DND-41 (cell line): ENCODE data around the gene OLA1.

ENCODE experiments used
- ATAC-seq: fragments of 200-7000 bp; cut with Tn5 transposase; 3 replicates; pipeline ENCODE4 v1.9.1; 2021; ENCODE audit warnings: low read depth; ENCODE audit not compliant: insufficient read depth
- DNase-seq: peaks from one replicate; pipeline ENCODE4 v3.0.0-alpha.2; 2020
- H2AFZ ChIP-seq: 2 replicates; pipeline ENCODE4 v1.6.0; 2012; ENCODE audit warnings: low read depth, low read length
- H3K27ac ChIP-seq: 2 replicates; pipeline ENCODE4 v1.5.1; 2012; ENCODE audit warnings: low read length, inconsistent platforms
- H3K27me3 ChIP-seq: fragments of 200-600 bp; sonication (generic); 2 replicates; pipeline ENCODE4 v1.6.0; 2012; ENCODE audit warnings: low read length, mild to moderate bottlenecking, inconsistent platforms; ENCODE audit not compliant: insufficient read depth, poor library complexity
- H3K36me3 ChIP-seq: 2 replicates; pipeline ENCODE4 v1.5.1; 2012; ENCODE audit warnings: low read length, inconsistent platforms; ENCODE audit not compliant: insufficient read depth
- H3K4me1 ChIP-seq: 2 replicates; pipeline ENCODE4 v1.5.1; 2012; ENCODE audit warnings: mild to moderate bottlenecking, low read length; ENCODE audit not compliant: insufficient read depth
- H3K4me2 ChIP-seq: 2 replicates; pipeline ENCODE4 v1.6.0; 2012; ENCODE audit warnings: mild to moderate bottlenecking, moderate library complexity, low read length, inconsistent platforms; ENCODE audit not compliant: insufficient read depth
- H3K4me3 ChIP-seq, 2 experiments: fragments of 200-600 bp in 1 of 2; shearing (Covaris generic) in 1 of 2; 2 replicates each; pipeline ENCODE4 v1.5.1; 2012 to 2016; ENCODE audit warnings: inconsistent platforms in 2 of 2, low read length in 2 of 2, mild to moderate bottlenecking in 2 of 2, low read depth in 1 of 2, moderate library complexity in 1 of 2
- H3K79me2 ChIP-seq: 2 replicates; pipeline ENCODE4 v1.6.0; 2012; ENCODE audit warnings: low read length, inconsistent platforms; ENCODE audit not compliant: insufficient read depth
- H3K9ac ChIP-seq: 2 replicates; pipeline ENCODE4 v1.6.0; 2012; ENCODE audit warnings: low read depth, mild to moderate bottlenecking, inconsistent platforms, low read length, moderate library complexity
- H3K9me3 ChIP-seq: 2 replicates; pipeline ENCODE4 v1.5.1; 2012; ENCODE audit warnings: low read length, moderate library complexity, mild to moderate bottlenecking, inconsistent platforms; ENCODE audit not compliant: insufficient read depth, severe bottlenecking
- H4K20me1 ChIP-seq: 2 replicates; pipeline ENCODE4 v1.6.0; 2012; ENCODE audit warnings: low read length; ENCODE audit not compliant: insufficient read depth
- CTCF ChIP-seq: IDR thresholded peaks from 2 replicates; pipeline ENCODE4 v1.5.1; 2012; ENCODE audit warnings: borderline replicate concordance, low read length, moderate library complexity, mild to moderate bottlenecking; ENCODE audit not compliant: poor library complexity, severe bottlenecking; ENCODE audit errors: extremely low read depth
- EZH2 ChIP-seq: IDR thresholded peaks from 3 replicates; pipeline ENCODE4 v1.6.1; 2012; ENCODE audit warnings: borderline replicate concordance, low read depth, mild to moderate bottlenecking, moderate library complexity, low read length, inconsistent platforms; ENCODE audit not compliant: severe bottlenecking

Gene OLA1

GRCh38 chr2:174192664-174193063 lies 55.7 kb downstream of the OLA1 start:
- Histone ChIP-seq H3K36me3 (peaks cover 8% of the 10 kb centered on the region; the same call in 1 of the 2 replicates), H2AFZ (no peak overlapping the region), H3K9me3 (no peaks in the 10 kb centered on the region), H4K20me1 (peaks cover 15% of the 10 kb centered on the region; the same call in 1 of the 2 replicates), H3K4me2 (no peak overlapping the region), H3K9ac (no peak overlapping the region), H3K27ac (no peak overlapping the region), H3K4me1 (no peaks in the 10 kb centered on the region), H3K27me3 (no peaks in the 10 kb centered on the region), H3K4me3 (no peak overlapping the region), H3K79me2 (peaks cover 84% of the 10 kb centered on the region)
- TF ChIP-seq CTCF (no peak), EZH2 (no peak)
- ATAC-seq (no peak), DNase-seq (no peak)

GRCh38 chr2:174191342-174192074 lies 56.8 kb downstream of the OLA1 start:
- DNase-seq (no peak), ATAC-seq (peak; percentile 19; the same call in 1 of the 3 replicates)
- Histone ChIP-seq H3K4me2 (no peak overlapping the region), H4K20me1 (peaks cover 9% of the 10 kb centered on the region; the same call in 1 of the 2 replicates), H2AFZ (no peak overlapping the region), H3K27ac (no peak overlapping the region), H3K79me2 (peaks cover 86% of the 10 kb centered on the region), H3K9ac (no peak overlapping the region), H3K27me3 (no peaks in the 10 kb centered on the region), H3K4me1 (no peaks in the 10 kb centered on the region), H3K9me3 (no peaks in the 10 kb centered on the region), H3K4me3 (no peak overlapping the region), H3K36me3 (peaks cover 10% of the 10 kb centered on the region; the same call in 1 of the 2 replicates)
- TF ChIP-seq EZH2 (no peak), CTCF (no peak)

- Histone ChIP-seq H3K4me2 (no peak overlapping the region), H3K79me2 (peaks cover 67% of the 10 kb centered on the region), H3K9ac (no peak overlapping the region), H3K9me3 (no peaks in the 10 kb centered on the region), H2AFZ (no peak overlapping the region), H3K27ac (no peak overlapping the region), H3K4me3 (no peak overlapping the region), H4K20me1 (peaks cover 15% of the 10 kb centered on the region; the same call in 1 of the 2 replicates), H3K4me1 (no peaks in the 10 kb centered on the region), H3K36me3 (peaks cover 6% of the 10 kb centered on the region; the same call in 1 of the 2 replicates), H3K27me3 (no peaks in the 10 kb centered on the region)
- TF ChIP-seq EZH2 (no peak), CTCF (no peak)
- no peak for ATAC-seq
- no peak for DNase-seq
These were observed 63.4 kb downstream of the OLA1 start for GRCh38 chr2:174184915-174185314.

GRCh38 chr2:174184504-174184903 lies 63.8 kb downstream of the OLA1 start:
- H3K79me2 ChIP-seq = peaks cover 67% of the 10 kb centered on the region

More at GRCh38 chr2:174184504-174184903, 63.8 kb downstream of the OLA1 start:
- H3K9me3 ChIP-seq = no peaks in the 10 kb centered on the region
- no peak for TF ChIP-seq EZH2
- no peak for TF ChIP-seq CTCF
- no peak overlapping the region for H3K9ac ChIP-seq
- no peak overlapping the region for H3K4me2 ChIP-seq
- peaks cover 6% of the 10 kb centered on the region; the same call in 1 of the 2 replicates for H3K36me3 ChIP-seq
- H3K27me3 ChIP-seq = no peaks in the 10 kb centered on the region
- DNase-seq (no peak), ATAC-seq (no peak)
- H3K4me1 ChIP-seq = no peaks in the 10 kb centered on the region
- no peak overlapping the region for H2AFZ ChIP-seq
- H4K20me1 ChIP-seq = peaks cover 15% of the 10 kb centered on the region; the same call in 1 of the 2 replicates
- H3K4me3 ChIP-seq = no peak overlapping the region
- no peak overlapping the region for H3K27ac ChIP-seq
